ENCODE measurements around the gene WNT11.

Gene WNT11

GRCh38 chr11:76197332-76197731, 9.0 kb downstream of the WNT11 start:
- no peak for TF ChIP-seq L3MBTL2 (conservative IDR thresholded peaks at IDR 0.05)
- TF ChIP-seq SUZ12 (IDR thresholded peaks at IDR 0.05): no peak
- no peak for TF ChIP-seq SP1 (IDR thresholded peaks at IDR 0.05)
- no peak for DNase-seq (ENCODE audit: extremely low spot score)
- ChIA-PET POLR2A (interaction anchor here (0.6 kb wide), 1 partner anchor 270 kb away, joined by 3 read pairs; no protein-coding TSS in a partner anchor), CTCF (no interaction called here)

- ChIA-PET POLR2A (interaction anchor here (0.6 kb wide), 1 partner anchor 270 kb away, joined by 3 read pairs; no protein-coding TSS in a partner anchor), CTCF (no interaction called here)
- TF ChIP-seq HDGF (IDR thresholded peaks at IDR 0.05; ENCODE audit: borderline replicate concordance) (no peak), L3MBTL2 (conservative IDR thresholded peaks at IDR 0.05) (no peak), SP1 (IDR thresholded peaks at IDR 0.05) (no peak), FOXM1 (IDR thresholded peaks at IDR 0.05; ENCODE audit: borderline replicate concordance) (no peak), NFRKB (IDR thresholded peaks at IDR 0.05) (no peak), ZNF384 (IDR thresholded peaks at IDR 0.05) (no peak), FOXA1 (IDR thresholded peaks at IDR 0.05) (no peak), TARDBP (IDR thresholded peaks at IDR 0.05) (no peak), LEF1 (IDR thresholded peaks at IDR 0.05; ENCODE audit: borderline replicate concordance) (no peak)
Measured at GRCh38 chr11:76196849-76197248, 9.5 kb downstream of the WNT11 start.

GRCh38 chr11:76194872-76195668, 11.2 kb downstream of the WNT11 start:
- TF ChIP-seq BHLHE40 (IDR thresholded peaks at IDR 0.05; ENCODE audit: borderline replicate concordance) (no peak), TARDBP (IDR thresholded peaks at IDR 0.05) (no peak), LEF1 (IDR thresholded peaks at IDR 0.05; ENCODE audit: borderline replicate concordance) (no peak), CTBP1 (IDR thresholded peaks at IDR 0.05; ENCODE audit: borderline replicate concordance) (no peak), NFRKB (IDR thresholded peaks at IDR 0.05) (no peak), ZNF384 (IDR thresholded peaks at IDR 0.05) (no peak), HDGF (IDR thresholded peaks at IDR 0.05; ENCODE audit: borderline replicate concordance) (no peak), SUZ12 (IDR thresholded peaks at IDR 0.05) (no peak)
- POLR2A ChIA-PET: interaction anchor here (1.8 kb wide), 1 partner anchor 12 kb away, joined by 4 read pairs; no protein-coding TSS in a partner anchor
- no peak for DNase-seq (ENCODE audit: extremely low spot score)
- CTCF ChIA-PET: no interaction called here

More at GRCh38 chr11:76196849-76197248, 9.5 kb downstream of the WNT11 start:
- no peak for DNase-seq (ENCODE audit: extremely low spot score)

DNA sequence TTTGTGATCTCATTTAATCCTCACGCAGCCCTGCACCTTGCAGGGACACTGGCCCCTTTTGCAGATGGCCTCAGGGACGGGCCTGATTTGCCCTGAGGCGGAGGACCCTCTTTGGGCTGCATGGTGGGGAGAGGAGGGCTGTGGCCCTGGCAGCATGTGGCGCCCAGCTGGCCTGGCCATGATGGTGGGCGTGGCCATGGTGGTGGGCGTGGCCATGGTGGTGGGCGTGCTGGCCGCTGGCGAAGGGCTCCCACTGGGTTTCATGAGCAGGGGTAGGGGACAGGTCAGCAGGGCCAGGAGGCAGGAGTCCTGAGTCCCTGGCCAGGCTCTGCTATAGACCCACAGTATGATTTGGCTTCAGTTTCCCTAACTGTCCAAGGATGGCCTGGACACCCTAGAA, 13.1 kb downstream of the WNT11 start:
- TF ChIP-seq LEF1 (IDR thresholded peaks at IDR 0.05; ENCODE audit: borderline replicate concordance) (no peak), FOXA1 (IDR thresholded peaks at IDR 0.05) (no peak), NFRKB (IDR thresholded peaks at IDR 0.05) (no peak), L3MBTL2 (conservative IDR thresholded peaks at IDR 0.05) (no peak), HDGF (IDR thresholded peaks at IDR 0.05; ENCODE audit: borderline replicate concordance) (no peak), TARDBP (IDR thresholded peaks at IDR 0.05) (no peak), ZNF384 (IDR thresholded peaks at IDR 0.05) (no peak), CTBP1 (IDR thresholded peaks at IDR 0.05; ENCODE audit: borderline replicate concordance) (no peak), SP1 (IDR thresholded peaks at IDR 0.05) (no peak), FOXM1 (IDR thresholded peaks at IDR 0.05; ENCODE audit: borderline replicate concordance) (no peak), SUZ12 (IDR thresholded peaks at IDR 0.05) (no peak)

DNA sequence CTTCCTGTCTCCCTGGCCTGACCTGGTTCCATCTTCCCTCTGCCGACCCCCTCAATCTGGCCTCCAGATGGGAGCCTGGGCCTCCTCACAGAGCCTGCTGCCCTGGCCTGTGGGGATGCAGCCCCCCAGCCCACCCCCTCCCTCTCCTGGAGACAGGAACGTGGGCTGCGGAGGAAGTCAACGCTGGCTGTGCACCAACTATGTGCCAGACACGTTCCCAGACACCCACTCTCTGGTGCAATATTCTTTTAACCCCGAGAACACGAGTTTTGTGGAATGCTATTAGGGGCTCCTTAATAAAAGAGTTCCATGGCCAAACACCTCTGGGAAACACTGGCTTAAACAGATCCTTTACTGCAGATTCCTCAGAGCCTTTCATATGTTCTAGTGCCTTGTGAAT, 15.9 kb downstream of the WNT11 start:
- TF ChIP-seq FOXK2 (IDR thresholded peaks at IDR 0.05) (no peak), ZNF384 (IDR thresholded peaks at IDR 0.05) (no peak), SP1 (IDR thresholded peaks at IDR 0.05) (no peak), HDGF (IDR thresholded peaks at IDR 0.05; ENCODE audit: borderline replicate concordance) (no peak), FOXM1 (IDR thresholded peaks at IDR 0.05; ENCODE audit: borderline replicate concordance) (no peak), ELF4 (IDR thresholded peaks at IDR 0.05) (no peak), BHLHE40 (IDR thresholded peaks at IDR 0.05; ENCODE audit: borderline replicate concordance) (no peak), NFRKB (IDR thresholded peaks at IDR 0.05) (no peak), LEF1 (IDR thresholded peaks at IDR 0.05; ENCODE audit: borderline replicate concordance) (no peak), TARDBP (IDR thresholded peaks at IDR 0.05) (no peak), FOXA1 (IDR thresholded peaks at IDR 0.05) (no peak)
- POLR2A ChIA-PET: no interaction called here
- CTCF ChIA-PET: no interaction called here
- DNase-seq (ENCODE audit: extremely low spot score): no peak

More for the DNA sequence above, 13.1 kb downstream of the WNT11 start:
- CTCF ChIA-PET: interaction anchor here (0.6 kb wide), 1 partner anchor 124 kb away, joined by 3 read pairs; no protein-coding TSS in a partner anchor
- POLR2A ChIA-PET: no interaction called here
- no peak for DNase-seq (ENCODE audit: extremely low spot score)

DNA sequence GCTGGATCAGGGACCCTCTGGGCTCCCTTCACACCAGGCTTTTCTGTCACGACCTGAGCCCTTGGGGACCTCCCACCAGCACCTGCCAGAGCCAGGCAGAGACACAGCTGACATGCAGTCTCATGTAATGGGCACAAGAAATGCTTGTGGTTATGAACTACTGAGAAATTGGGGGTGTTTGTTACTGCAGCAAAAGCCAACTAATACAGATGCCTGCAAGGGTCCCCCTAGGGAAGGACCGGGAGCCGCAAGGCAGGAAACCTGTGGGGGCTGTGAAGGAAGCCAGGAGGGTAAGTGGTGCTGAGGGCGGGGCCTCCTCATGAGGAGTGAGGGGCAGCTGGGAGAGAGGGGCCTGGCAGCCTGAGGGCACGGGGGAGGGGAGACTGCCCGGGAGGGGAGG, 16.6 kb downstream of the WNT11 start:
- POLR2A ChIA-PET: no interaction called here
- CTCF ChIA-PET: no interaction called here
- DNase-seq (ENCODE audit: extremely low spot score): no peak
- TF ChIP-seq ARNT (IDR thresholded peaks at IDR 0.05): no peak

DNA sequence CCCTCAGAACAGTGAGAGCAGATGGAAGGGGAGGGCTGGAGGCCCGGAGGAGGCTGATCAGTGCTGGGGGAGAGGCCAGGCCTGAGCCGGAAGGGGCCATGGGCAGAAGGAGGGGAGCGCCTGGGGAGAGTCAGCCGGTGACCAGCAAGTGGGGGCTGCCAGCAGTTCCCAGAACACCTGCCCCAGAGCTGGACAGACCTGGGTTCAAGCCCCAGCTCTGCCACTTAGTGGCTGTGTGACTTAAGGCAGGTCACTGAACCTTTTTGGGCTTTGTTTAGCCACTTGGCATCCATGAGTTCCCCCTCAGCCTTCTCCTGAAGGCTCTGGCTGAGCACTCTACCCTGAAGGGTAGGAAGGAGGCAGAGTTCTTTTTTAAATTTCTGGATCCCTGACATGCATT, 17.4 kb downstream of the WNT11 start:
- ChIA-PET POLR2A (no interaction called here), CTCF (no interaction called here)
- TF ChIP-seq L3MBTL2 (conservative IDR thresholded peaks at IDR 0.05) (no peak), LEF1 (IDR thresholded peaks at IDR 0.05; ENCODE audit: borderline replicate concordance) (no peak), ELF4 (IDR thresholded peaks at IDR 0.05) (no peak), HDGF (IDR thresholded peaks at IDR 0.05; ENCODE audit: borderline replicate concordance) (no peak), CTBP1 (IDR thresholded peaks at IDR 0.05; ENCODE audit: borderline replicate concordance) (no peak), NFRKB (IDR thresholded peaks at IDR 0.05) (no peak), ARNT (IDR thresholded peaks at IDR 0.05) (no peak), TARDBP (IDR thresholded peaks at IDR 0.05) (no peak)

GRCh38 chr11:76186776-76187279, 19.5 kb downstream of the WNT11 start:
- DNase-seq (ENCODE audit: extremely low spot score): no peak
- TF ChIP-seq L3MBTL2 (conservative IDR thresholded peaks at IDR 0.05) (no peak), FOXM1 (IDR thresholded peaks at IDR 0.05; ENCODE audit: borderline replicate concordance) (no peak), ZNF384 (IDR thresholded peaks at IDR 0.05) (no peak), HDGF (IDR thresholded peaks at IDR 0.05; ENCODE audit: borderline replicate concordance) (no peak), NFRKB (IDR thresholded peaks at IDR 0.05) (no peak), SUZ12 (IDR thresholded peaks at IDR 0.05) (no peak), SP1 (IDR thresholded peaks at IDR 0.05) (no peak)
- POLR2A ChIA-PET: no interaction called here
- CTCF ChIA-PET: no interaction called here

More for the DNA sequence above, 17.4 kb downstream of the WNT11 start:
- no peak for DNase-seq (ENCODE audit: extremely low spot score)

Data from HEK293T (cell line).